HepG2 (cell line): ENCODE measurements around the gene ENPP7. TPM values are rescaled to one million over a fixed set of nuclear protein-coding genes. Genes with fewer than 3 reads are reported as not detected.

Experiments
- ATAC-seq: fragments of 200-7000 bp; cut with Tn5 transposase; 3 replicates; pipeline ENCODE4 v1.9.1; 2020; ENCODE audit warnings: mild to moderate bottlenecking, moderate library complexity
- BruUV-seq: library from RNA; stranded (reverse); fragments of 400-500 nt; replicated peaks from 2 replicates; lab custom pipeline; 2021; lab: Mats Ljungman, UMichigan
- CTCF ChIA-PET: fragments of 300-600 bp; formaldehyde crosslinking; extraction: SDS; loops from one replicate; lab custom pipeline; 2021; ENCODE audit warnings: low total read pairs, inconsistent platforms, low intra/inter-chr PET ratio; lab: Yijun Ruan, JAX
- POLR2A ChIA-PET: fragments of 350-600 bp; sonication (Branson Sonifier 250); formaldehyde crosslinking; loops from one replicate; lab custom pipeline; 2020; ENCODE audit warnings: antibody characterized with exemption, inconsistent platforms; lab: Yijun Ruan, JAX
- DNase-seq: peaks from one replicate; pipeline ENCODE4 v3.0.0-alpha.2; 2015; ENCODE audit warnings: low spot score
- FAIRE-seq: peaks from 3 replicates; lab custom pipeline; 2011; peaks lifted over from hg19 to GRCh38; lab: Jason Lieb, UNC
- H2AFZ ChIP-seq: one replicate; pipeline ENCODE4 v1.6.1; 2011; ENCODE audit warnings: low read length, inconsistent platforms
- H3K27ac ChIP-seq: fragments of 300-600 bp; 3 replicates; pipeline ENCODE4 v1.8.0; 2011; ENCODE audit warnings: mixed run types, mild to moderate bottlenecking, mixed read lengths, low read length, inconsistent platforms; ENCODE audit not compliant: insufficient read depth; ENCODE audit errors: extremely low read length
- H3K27me3 ChIP-seq, 2 experiments: fragments of 200-600 bp in 1 of 2; 2 replicates in 1 of 2; 3 replicates in 1 of 2; pipeline versions ENCODE4 v1.6.0 to v1.8.0; 2011; ENCODE audit warnings: low read length in 2 of 2, mild to moderate bottlenecking in 2 of 2, moderate library complexity in 2 of 2, inconsistent platforms in 1 of 2; ENCODE audit not compliant: insufficient read depth in 2 of 2, control insufficient read depth in 1 of 2
- H3K36me3 ChIP-seq, 2 experiments: fragments of 200-600 bp in 1 of 2; replicated peaks in 1 of 2; 2 replicates in 1 of 2; 3 replicates in 1 of 2; pipeline versions ENCODE4 v1.5.1 to v1.8.0; 2011; ENCODE audit warnings: low read length in 2 of 2, inconsistent platforms in 1 of 2; ENCODE audit not compliant: insufficient read depth in 2 of 2, control insufficient read depth in 1 of 2
- H3K4me1 ChIP-seq: 2 replicates; pipeline ENCODE4 v1.5.1; 2012; ENCODE audit warnings: low read length, inconsistent platforms; ENCODE audit not compliant: insufficient read depth
- H3K4me2 ChIP-seq: 2 replicates; pipeline ENCODE4 v1.6.0; 2011; ENCODE audit warnings: low read depth, low read length, inconsistent platforms
- H3K4me3 ChIP-seq, 3 experiments: fragments of 200-600 bp in 1 of 3; sonication (generic), shearing (Covaris generic) in 1 of 3; replicated peaks in 1 of 3; 2 replicates each; pipeline ENCODE4 v1.5.1; 2011 to 2016; ENCODE audit warnings: low read length in 3 of 3, inconsistent platforms in 2 of 3, low read depth in 2 of 3, mild to moderate bottlenecking in 2 of 3, control low read depth in 1 of 3, mixed read lengths in 1 of 3; ENCODE audit not compliant: insufficient read depth in 1 of 3
- H3K79me2 ChIP-seq: one replicate; pipeline ENCODE4 v1.6.1; 2011; ENCODE audit warnings: low read length, inconsistent platforms; ENCODE audit not compliant: insufficient read depth
- H3K9ac ChIP-seq: 2 replicates; pipeline ENCODE4 v1.6.0; 2011; ENCODE audit warnings: mild to moderate bottlenecking, low read depth, low read length, inconsistent platforms; ENCODE audit not compliant: insufficient read depth
- H3K9me3 ChIP-seq: 2 replicates; pipeline ENCODE4 v1.5.1; 2012; ENCODE audit warnings: mild to moderate bottlenecking, low read length
- H4K20me1 ChIP-seq: 2 replicates; pipeline ENCODE4 v1.6.0; 2011; ENCODE audit warnings: inconsistent platforms, mild to moderate bottlenecking, low read length, moderate library complexity; ENCODE audit not compliant: insufficient read depth
- ATF7-NPFF ChIP-seq: sonication (generic); formaldehyde crosslinking; IDR thresholded peaks from 2 replicates; pipeline ENCODE4 v1.8.1; 2023; ENCODE audit warnings: mild to moderate bottlenecking, low read depth, missing genetic modification reagents, moderate library complexity
- HNRNPH1 ChIP-seq: fragments of 200-400 bp; formaldehyde crosslinking; optimal IDR thresholded peaks from 2 replicates; pipeline ENCODE3; 2017; ENCODE audit warnings: mild to moderate bottlenecking, low read depth, low read length
- HOXA7 ChIP-seq: sonication (generic); formaldehyde crosslinking; IDR thresholded peaks from 2 replicates; pipeline ENCODE4 v1.8.1; 2022; ENCODE audit warnings: mild to moderate bottlenecking, missing genetic modification reagents, moderate library complexity
- MED1 ChIP-seq: sonication (generic); formaldehyde crosslinking; IDR thresholded peaks from 2 replicates; pipeline ENCODE4 v1.4.0; 2020; ENCODE audit warnings: missing genetic modification reagents
- PHF8 ChIP-seq: sonication (generic); formaldehyde crosslinking; IDR thresholded peaks from 2 replicates; pipeline ENCODE4 v1.5.0; 2020; ENCODE audit warnings: missing genetic modification reagents
- STAG1 ChIP-seq: sonication (generic); formaldehyde crosslinking; IDR thresholded peaks from 2 replicates; pipeline ENCODE4 v1.4.0; 2020; ENCODE audit warnings: missing genetic modification reagents
- ZNF546 ChIP-seq: sonication (generic); formaldehyde crosslinking; conservative IDR thresholded peaks from 2 replicates; pipeline ENCODE4 v1.8.1; 2023; ENCODE audit warnings: mild to moderate bottlenecking, missing genetic modification reagents
- ZNF563 ChIP-seq: sonication (generic); formaldehyde crosslinking; IDR thresholded peaks from 2 replicates; pipeline ENCODE4 v1.8.0; 2022; ENCODE audit warnings: mild to moderate bottlenecking, moderate library complexity, missing genetic modification reagents
- ZNF746 ChIP-seq: sonication (generic); formaldehyde crosslinking; IDR thresholded peaks from 2 replicates; pipeline ENCODE4 v1.8.0; 2022; ENCODE audit warnings: mild to moderate bottlenecking, missing genetic modification reagents
- ZNF816 ChIP-seq: sonication (generic); formaldehyde crosslinking; IDR thresholded peaks from 2 replicates; pipeline ENCODE4 v1.8.0; 2022; ENCODE audit warnings: missing genetic modification reagents, mild to moderate bottlenecking, borderline replicate concordance
- WGBS: methylation state at CpG from one replicate; pipeline ENCODE4 v1.1.6; 2017; ENCODE audit warnings: low lambda C conversion rate; 5-methylcytosine and 5-hydroxymethylcytosine counted together
- in situ Hi-C: cut with HindIII; loops from 2 replicates; pipeline ENCODE4 v1.10.0; 2017; ENCODE audit warnings: low pct_unique_long_range_greater_than_20kb; ENCODE audit not compliant: extremely low pct_ligation_motif_present
- intact Hi-C: fragments of 100-400 bp; cut with micrococcal nuclease; formaldehyde crosslinking; loops from one replicate; pipeline ENCODE4 v1.10.0; 2022; ENCODE audit not compliant: unreplicated experiment
- polyA plus RNA-seq, 8 experiments: library from polyadenylated mRNA; depleted of rRNA in 3 of 8; stranded (reverse) in 7 of 8; unstranded in 1 of 8; fragments of >200 nt; fragmentation: Illumina TruSeq in 4 of 8; extraction: Trizol in 4 of 8; gene quantifications; 2 replicates each; pipeline versions ENCODE4 v1.2.1 to v1.2.3, GENCODE V29; 2011 to 2016; ENCODE audit warnings: low read depth in 4 of 8, missing spikeins in 1 of 8, mixed read lengths in 1 of 8; ENCODE audit not compliant: insufficient read depth in 1 of 8
- total RNA-seq, 5 experiments: library from RNA; depleted of rRNA; stranded (reverse); fragments of >200 nt; fragmentation: Illumina TruSeq; extraction: Trizol; gene quantifications; 2 replicates each; pipeline ENCODE4 v1.2.3, GENCODE V29; 2016; ENCODE audit warnings: low read depth in 1 of 5
- TF ChIP-seq, protein P1 (sequence below), 2 experiments: sonication (generic) in 1 of 2; formaldehyde crosslinking in 1 of 2; IDR thresholded peaks; 2 replicates each; pipeline versions ENCODE4 v1.5.1 to v1.6.1; 2011 to 2020; ENCODE audit warnings: borderline replicate concordance in 1 of 2, low read depth in 1 of 2, low read length in 1 of 2, mild to moderate bottlenecking in 1 of 2, missing genetic modification reagents in 1 of 2, moderate library complexity in 1 of 2
- TF ChIP-seq, protein P2 (sequence below), 2 experiments: fragments of 450-650 bp in 1 of 2; sonication (generic) in 1 of 2; formaldehyde crosslinking; IDR thresholded peaks; 2 replicates each; pipeline versions ENCODE4 v1.5.0 to v1.8.0; 2020 to 2022; ENCODE audit warnings: mild to moderate bottlenecking in 1 of 2, missing genetic modification reagents in 1 of 2
- TF ChIP-seq, protein P3 (sequence below): fragments of 450-650 bp; IDR thresholded peaks from 2 replicates; pipeline ENCODE4 v1.6.1; 2016
- TF ChIP-seq, protein P4 (sequence below): sonication (generic); formaldehyde crosslinking; IDR thresholded peaks from 2 replicates; pipeline ENCODE4 v1.4.0; 2020; ENCODE audit warnings: low read depth, mild to moderate bottlenecking, missing genetic modification reagents
- TF ChIP-seq, protein P5 (sequence below): sonication (generic); formaldehyde crosslinking; conservative IDR thresholded peaks from 2 replicates; pipeline ENCODE4 v1.8.0; 2022; ENCODE audit warnings: low read depth, missing genetic modification reagents

ENPP7 gene
- total and polyA plus RNA-seq, 2 of the 13 experiments (the other 11 are each of a cell fraction or from before 2014, with no cell fraction given): 1.1 to 2.2 TPM

DNA sequence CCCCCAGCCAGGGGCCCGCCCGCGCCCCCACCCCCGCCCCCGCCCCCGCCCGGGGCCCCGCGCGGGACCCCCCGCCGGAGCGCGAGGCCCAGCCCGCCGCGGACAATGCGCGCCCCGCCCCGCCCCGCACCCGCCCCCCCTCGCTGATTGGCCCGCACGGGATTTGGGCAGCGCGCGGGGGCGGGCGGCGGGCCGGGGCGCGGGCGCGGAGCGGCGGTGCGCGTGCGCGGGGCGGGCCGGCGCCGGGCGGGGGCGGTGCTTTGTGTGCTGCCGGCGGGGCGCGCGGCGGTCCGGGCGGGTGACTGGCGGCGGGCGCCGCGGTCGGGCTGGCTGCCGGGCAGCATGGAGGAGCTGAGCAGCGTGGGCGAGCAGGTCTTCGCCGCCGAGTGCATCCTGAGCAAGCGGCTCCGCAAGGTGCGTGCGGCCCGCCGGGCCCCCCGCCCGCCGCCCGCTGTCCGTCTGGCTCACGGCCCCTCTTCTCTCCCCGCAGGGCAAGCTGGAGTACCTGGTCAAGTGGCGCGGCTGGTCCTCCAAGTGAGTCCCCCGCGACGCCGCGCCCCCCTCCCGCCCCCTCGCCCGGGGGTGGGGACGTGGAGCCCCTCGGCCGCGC is 47.3 kb downstream of the ENPP7 start, which contains the start of gene CBX2:
Gene CBX2 (plus strand): TSS at position 255 of the 610 bp plus-strand sequence. CDS start 88 bp downstream, at position 343.
- WGBS: 0% methylated on average over 2 of the region's 96 CpGs
- ATAC-seq (peak; percentile 60), DNase-seq (peak; percentile 43), FAIRE-seq (no peak)
- peak within 1 kb of the TSS; percentile 92 for H3K4me2 ChIP-seq
- no peaks in the 10 kb centered on the region for H3K9me3 ChIP-seq
- in situ Hi-C loops (no loop called here), intact Hi-C loops (loop anchor here (5.0 kb wide), 1 partner anchor 36 kb away; no protein-coding TSS in a partner anchor)
- H3K27me3 ChIP-seq: peaks cover 0 to 7% of the 10 kb centered on the region in 2 experiments; a peak in 2 of 5 replicates
- peaks cover 14% of the 10 kb centered on the region; the same call in 1 of the 2 replicates for H4K20me1 ChIP-seq
- no peak within 1 kb of the TSS for H2AFZ ChIP-seq
- ChIA-PET POLR2A (interaction anchor here (0.6 to 1.4 kb wide), 6 partner anchors 9 to 214 kb away, joined by 3 to 10 read pairs (median 4); partner anchors contain the start of gene CBX8), CTCF (no interaction called here)
- BruUV-seq: no TSS peak
- peaks cover 15 to 32% of the 10 kb centered on the region in 2 experiments for H3K36me3 ChIP-seq
- H3K4me3 ChIP-seq: peak within 1 kb of the TSS; percentile 76 to 86 (median 84)
- peak within 1 kb of the TSS; percentile 69 for H3K27ac ChIP-seq
- H3K79me2 ChIP-seq: peaks cover 16% of the 10 kb centered on the region
- peak within 1 kb of the TSS; percentile 79 for H3K9ac ChIP-seq
- peaks cover 78% of the 10 kb centered on the region for H3K4me1 ChIP-seq
- TF ChIP-seq HNRNPH1: no peak
- TF ChIP-seq ZNF563: no peak
- TF ChIP-seq ZNF746: no peak
- TF ChIP-seq ZNF546 (CRISPR knock-in tag): no peak; the same call in 1 of the 2 replicates
- TF ChIP-seq ATF7-NPFF (CRISPR knock-in tag): no peak
- TF ChIP-seq STAG1 (CRISPR knock-in tag): no peak
- TF ChIP-seq, protein P1, sequence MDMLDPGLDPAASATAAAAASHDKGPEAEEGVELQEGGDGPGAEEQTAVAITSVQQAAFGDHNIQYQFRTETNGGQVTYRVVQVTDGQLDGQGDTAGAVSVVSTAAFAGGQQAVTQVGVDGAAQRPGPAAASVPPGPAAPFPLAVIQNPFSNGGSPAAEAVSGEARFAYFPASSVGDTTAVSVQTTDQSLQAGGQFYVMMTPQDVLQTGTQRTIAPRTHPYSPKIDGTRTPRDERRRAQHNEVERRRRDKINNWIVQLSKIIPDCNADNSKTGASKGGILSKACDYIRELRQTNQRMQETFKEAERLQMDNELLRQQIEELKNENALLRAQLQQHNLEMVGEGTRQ (IDR thresholded peaks at IDR 0.05; ENCODE audit: low read depth, low read length): no peak
- TF ChIP-seq, protein P1 (CRISPR knock-in tag; IDR thresholded peaks at IDR 0.05; ENCODE audit: borderline replicate concordance): no peak
- TF ChIP-seq, protein P2, sequence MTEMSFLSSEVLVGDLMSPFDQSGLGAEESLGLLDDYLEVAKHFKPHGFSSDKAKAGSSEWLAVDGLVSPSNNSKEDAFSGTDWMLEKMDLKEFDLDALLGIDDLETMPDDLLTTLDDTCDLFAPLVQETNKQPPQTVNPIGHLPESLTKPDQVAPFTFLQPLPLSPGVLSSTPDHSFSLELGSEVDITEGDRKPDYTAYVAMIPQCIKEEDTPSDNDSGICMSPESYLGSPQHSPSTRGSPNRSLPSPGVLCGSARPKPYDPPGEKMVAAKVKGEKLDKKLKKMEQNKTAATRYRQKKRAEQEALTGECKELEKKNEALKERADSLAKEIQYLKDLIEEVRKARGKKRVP (CRISPR knock-in tag; IDR thresholded peaks at IDR 0.05): no peak
- TF ChIP-seq, protein P3, sequence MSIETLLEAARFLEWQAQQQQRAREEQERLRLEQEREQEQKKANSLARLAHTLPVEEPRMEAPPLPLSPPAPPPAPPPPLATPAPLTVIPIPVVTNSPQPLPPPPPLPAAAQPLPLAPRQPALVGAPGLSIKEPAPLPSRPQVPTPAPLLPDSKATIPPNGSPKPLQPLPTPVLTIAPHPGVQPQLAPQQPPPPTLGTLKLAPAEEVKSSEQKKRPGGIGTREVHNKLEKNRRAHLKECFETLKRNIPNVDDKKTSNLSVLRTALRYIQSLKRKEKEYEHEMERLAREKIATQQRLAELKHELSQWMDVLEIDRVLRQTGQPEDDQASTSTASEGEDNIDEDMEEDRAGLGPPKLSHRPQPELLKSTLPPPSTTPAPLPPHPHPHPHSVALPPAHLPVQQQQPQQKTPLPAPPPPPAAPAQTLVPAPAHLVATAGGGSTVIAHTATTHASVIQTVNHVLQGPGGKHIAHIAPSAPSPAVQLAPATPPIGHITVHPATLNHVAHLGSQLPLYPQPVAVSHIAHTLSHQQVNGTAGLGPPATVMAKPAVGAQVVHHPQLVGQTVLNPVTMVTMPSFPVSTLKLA: no peak
- TF ChIP-seq PHF8 (CRISPR knock-in tag): peak; percentile 45; the same call in 1 of the 2 replicates
- 0 out of 2 replicates have a peak, but pooled peaks have one; percentile 81 for TF ChIP-seq ZNF816 (CRISPR knock-in tag)
- TF ChIP-seq, protein P4, sequence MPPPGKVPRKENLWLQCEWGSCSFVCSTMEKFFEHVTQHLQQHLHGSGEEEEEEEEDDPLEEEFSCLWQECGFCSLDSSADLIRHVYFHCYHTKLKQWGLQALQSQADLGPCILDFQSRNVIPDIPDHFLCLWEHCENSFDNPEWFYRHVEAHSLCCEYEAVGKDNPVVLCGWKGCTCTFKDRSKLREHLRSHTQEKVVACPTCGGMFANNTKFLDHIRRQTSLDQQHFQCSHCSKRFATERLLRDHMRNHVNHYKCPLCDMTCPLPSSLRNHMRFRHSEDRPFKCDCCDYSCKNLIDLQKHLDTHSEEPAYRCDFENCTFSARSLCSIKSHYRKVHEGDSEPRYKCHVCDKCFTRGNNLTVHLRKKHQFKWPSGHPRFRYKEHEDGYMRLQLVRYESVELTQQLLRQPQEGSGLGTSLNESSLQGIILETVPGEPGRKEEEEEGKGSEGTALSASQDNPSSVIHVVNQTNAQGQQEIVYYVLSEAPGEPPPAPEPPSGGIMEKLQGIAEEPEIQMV (CRISPR knock-in tag): no peak
- TF ChIP-seq MED1 (CRISPR knock-in tag): no peak; the same call in 1 of the 2 replicates
- TF ChIP-seq, protein P5, sequence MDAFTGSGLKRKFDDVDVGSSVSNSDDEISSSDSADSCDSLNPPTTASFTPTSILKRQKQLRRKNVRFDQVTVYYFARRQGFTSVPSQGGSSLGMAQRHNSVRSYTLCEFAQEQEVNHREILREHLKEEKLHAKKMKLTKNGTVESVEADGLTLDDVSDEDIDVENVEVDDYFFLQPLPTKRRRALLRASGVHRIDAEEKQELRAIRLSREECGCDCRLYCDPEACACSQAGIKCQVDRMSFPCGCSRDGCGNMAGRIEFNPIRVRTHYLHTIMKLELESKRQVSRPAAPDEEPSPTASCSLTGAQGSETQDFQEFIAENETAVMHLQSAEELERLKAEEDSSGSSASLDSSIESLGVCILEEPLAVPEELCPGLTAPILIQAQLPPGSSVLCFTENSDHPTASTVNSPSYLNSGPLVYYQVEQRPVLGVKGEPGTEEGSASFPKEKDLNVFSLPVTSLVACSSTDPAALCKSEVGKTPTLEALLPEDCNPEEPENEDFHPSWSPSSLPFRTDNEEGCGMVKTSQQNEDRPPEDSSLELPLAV (CRISPR knock-in tag): no peak
- no peak for TF ChIP-seq HOXA7 (CRISPR knock-in tag)
